Amygdala (tissue), 56 donors: ENCODE results near the gene FUT6.
A peak's percentile ranks its signal among the peaks of the same experiment; 100 is the strongest.

Experiments used
- DNase-seq, 56 donors: peaks; one replicate each; lab custom pipeline; 2025; lab: John Stamatoyannopoulos, UW

The FUT6 gene

DNA sequence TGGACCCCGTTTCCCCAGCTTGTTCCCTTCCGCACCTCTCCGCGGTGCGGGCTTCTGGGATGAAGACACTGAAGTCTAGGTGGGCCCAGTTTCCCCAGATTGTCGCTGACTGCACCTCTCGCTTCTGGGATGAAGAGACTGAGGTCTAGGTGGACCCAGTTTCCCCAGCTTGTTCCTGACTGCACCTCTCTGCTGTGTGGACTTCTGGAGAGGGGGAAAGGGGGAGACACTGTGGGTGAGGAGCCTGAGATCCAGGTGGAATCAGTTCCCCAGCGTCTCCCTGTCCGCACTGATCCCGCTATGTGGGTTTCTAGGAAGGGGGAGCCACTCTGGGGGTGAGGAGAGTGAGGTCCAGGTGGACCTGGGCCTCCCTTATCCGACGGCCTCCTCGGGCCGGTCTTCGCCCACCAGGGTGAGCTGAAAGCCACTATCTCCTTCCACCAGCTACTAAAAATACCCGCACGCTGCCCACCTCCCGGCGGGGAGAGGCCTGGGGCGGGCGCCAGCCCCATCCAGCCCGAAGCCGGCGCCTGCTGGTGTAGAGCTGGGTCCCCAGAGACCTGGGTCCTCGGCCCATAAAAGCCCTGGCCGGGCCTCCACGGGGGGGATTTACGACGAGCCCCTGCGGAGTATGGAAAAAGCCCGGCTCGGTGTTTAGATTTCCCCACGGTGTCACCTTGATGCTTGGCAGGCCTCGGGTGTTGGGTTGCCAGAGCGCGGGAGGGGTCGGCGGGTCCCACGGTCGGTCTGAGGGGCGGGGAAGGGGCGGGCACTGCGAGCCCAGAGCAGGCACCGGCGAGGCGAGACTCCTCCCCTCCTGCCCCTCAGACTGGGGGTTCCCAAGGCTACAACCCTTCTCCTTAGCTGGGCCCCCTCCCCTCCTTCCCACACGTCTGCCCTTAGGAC, 10.6 kb downstream of the FUT6 start:
- peak in 1 of 56 donors; percentile 24 for DNase-seq

DNA sequence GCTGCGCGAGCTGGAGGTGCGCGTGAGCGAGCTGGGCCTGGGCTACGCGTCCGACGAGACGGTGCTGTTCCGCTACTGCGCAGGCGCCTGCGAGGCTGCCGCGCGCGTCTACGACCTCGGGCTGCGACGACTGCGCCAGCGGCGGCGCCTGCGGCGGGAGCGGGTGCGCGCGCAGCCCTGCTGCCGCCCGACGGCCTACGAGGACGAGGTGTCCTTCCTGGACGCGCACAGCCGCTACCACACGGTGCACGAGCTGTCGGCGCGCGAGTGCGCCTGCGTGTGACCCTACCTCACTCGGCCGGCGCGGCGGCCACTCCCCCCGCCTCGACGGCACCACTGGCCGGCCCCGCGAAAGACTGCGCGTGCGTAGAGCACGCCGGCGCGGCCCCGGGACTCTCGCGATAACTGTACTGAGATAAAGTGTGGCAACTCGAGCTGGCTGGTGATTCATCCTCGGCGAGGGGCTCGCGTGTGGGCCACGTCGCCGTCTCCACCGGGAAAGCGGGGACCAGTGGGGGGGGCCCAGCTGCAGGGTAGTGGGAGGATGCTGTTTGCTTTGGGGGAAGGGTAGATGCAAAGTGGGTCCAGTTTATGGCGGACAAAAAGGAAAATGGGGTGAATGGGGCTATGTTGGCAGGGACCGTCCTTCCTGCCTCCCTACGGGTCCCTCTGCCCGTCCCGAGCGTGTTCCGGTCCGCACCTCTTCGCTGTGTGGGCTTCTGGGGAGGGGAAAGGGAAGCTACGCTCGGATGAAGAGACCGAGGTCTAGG, 11.4 kb downstream of the FUT6 start:
- DNase-seq = peak in 51 of 56 donors; percentile 3 to 86 (median 66)

DNA sequence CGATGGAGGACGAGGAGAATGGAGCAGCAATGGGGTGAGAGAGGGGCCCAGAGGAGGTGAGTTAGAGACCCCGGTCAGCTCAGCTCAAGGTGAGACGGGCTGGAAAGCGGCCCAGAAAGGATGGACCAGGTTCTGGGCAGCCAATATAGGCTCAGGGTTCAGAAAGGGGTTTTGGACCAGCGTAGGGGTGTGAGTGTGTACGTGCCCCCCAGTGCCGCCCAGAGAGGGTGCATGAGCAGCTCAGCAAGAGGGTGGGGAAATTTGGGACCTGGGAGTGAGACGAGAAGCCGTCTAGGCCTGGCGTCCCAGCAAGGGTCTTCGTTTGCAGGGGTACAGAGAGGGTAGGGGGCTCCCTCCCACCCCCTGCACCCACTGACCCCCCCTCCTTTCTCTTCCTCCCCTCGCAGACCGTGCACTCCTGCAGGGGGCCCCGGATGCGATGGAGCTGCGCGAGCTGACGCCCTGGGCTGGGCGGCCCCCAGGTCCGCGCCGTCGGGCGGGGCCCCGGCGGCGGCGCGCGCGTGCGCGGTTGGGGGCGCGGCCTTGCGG, 12.1 kb downstream of the FUT6 start:
- DNase-seq = no peak

DNA sequence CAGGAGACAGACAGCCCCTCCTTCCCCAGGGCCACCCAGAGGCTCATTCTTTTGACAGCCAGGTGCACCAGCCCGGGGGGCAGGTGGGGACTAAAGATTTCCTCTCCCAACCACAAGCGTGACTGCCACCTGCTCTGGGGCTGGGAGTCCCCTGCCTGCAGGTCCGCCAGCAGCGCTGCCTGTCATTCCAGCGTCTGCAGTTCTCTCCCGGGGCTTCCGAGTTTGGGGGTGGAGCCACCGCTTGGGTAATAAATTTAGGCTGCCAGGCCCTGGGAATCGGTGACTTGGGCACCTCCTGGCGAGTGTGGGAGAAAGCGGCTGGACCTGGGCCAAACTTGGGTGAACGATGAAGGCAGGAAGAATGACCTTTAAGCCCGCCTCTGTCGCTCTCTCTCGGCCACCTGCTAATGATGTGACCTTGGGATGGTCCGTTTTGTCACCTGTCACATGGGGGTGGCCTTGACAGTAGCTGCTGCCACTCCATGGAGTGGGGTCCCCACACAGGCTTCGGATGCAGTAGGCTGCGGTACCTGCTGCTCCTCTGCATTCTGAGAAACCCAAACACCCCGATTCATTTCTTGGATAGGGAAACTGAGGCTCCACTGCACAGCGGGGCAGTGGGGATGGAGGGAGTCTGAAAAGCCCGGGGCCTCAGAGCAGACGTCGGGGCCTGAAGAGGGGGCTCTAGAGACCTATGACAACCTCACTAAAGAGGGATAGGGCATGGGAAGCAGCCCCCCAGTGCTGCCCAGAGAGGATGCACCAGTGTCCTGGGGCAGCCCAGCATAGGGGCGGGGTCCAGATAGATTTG, 12.8 kb downstream of the FUT6 start:
- peak in 6 of 56 donors; percentile 1 to 27 (median 12) for DNase-seq

GRCh38 chr19:5825178-5825577, 14.3 kb downstream of the FUT6 start:
- peak in 11 of 56 donors; percentile 5 to 51 (median 14) for DNase-seq

DNA sequence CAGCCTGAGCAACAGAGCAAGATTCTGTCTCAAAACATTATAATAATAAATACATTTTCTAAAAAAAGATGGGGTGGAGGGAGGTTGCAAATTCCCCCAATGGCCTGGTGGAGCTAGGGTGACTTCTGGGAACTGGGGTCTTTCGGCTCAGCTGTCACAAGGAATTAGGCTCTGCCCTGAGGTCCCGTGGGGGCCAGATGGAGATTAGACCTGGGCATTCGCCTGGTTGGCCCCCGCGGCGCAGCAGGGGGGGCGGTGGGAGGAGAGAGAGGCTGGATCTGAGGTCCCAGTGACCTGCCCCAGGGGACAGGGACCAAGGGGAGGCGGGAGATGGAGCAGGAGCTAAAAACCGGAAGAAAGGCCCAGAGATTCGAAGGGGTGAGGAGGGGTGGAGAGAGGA, 14.8 kb downstream of the FUT6 start:
- DNase-seq = peak in 1 of 56 donors; percentile 9

GRCh38 chr19:5823579-5824281, 15.8 kb downstream of the FUT6 start:
- no peak for DNase-seq

DNA sequence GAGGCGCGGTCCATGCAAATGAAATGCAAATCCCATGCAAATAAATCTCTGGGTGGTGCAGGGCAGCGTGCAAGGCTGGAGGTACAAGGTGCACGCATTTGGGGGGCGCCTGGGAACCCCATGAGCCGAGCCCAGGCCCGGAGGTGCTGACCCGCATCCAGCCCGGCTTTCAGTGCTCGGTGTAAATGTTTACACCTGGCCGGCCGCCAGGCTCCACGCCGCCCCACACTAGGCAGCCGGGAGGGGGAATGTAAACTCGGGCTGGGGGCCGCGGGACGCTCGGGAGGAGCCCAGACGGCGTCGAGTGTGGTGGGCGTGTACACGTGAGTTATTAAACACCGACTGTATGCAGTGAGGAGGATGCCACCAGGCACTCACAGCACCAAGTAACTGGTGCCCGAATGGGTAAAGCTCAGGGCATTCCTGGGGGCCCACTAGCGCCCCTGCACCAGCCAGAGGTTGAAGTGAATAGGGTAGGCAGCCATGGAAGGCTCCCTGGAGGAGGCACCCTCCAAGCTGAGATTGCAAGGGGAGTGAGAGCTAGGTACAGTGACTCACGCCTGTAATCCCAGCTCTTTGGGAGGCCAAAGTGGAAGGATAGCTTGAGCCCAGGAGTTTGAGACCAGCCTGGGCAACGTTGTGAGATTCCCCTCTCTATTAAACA, 17.2 kb downstream of the FUT6 start:
- no peak for DNase-seq

GRCh38 chr19:5821521-5822180, 17.9 kb downstream of the FUT6 start:
- no peak for DNase-seq

DNA sequence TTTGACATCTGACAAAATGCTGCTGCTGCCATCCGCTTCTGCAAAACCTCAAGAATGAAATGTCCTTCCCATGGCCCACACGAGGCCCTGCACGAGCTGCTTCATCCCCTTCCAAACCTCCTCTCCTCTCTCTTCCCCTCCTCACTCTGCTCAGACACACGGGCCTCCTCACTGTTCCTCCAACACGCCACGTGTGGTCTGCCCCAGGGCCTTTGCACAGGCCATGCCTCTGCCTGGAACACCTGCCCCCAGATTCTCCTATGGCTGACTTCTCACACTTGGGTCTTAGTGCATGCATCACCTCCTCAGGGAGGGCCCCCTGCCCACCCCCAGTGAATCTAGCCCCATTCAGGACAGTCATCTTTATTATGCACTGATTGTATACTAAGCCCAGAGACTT, 18.7 kb downstream of the FUT6 start:
- DNase-seq = no peak

DNA sequence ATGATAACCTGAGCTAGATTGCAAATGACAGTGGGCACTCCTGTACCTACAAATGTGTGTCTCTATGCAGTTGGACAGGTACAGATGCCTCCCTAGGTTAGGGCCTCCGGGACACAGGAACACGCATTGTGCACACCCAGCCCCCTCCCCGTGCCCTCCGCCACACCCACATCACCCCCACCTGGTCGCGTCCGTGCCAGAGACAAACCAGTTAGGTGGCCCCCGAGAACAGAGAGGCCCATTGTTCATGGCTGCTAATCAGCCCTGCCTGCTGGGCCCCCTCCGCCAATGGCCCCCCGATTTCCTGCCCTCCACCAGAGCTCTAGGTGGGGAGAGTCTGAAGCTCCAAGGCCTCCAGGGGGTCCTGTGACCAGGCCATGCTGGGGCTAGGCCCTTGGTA, 20.9 kb downstream of the FUT6 start:
- no peak for DNase-seq

- DNase-seq = no peak
Observed at GRCh38 chr19:5817218-5817617, 22.3 kb downstream of the FUT6 start.

DNA sequence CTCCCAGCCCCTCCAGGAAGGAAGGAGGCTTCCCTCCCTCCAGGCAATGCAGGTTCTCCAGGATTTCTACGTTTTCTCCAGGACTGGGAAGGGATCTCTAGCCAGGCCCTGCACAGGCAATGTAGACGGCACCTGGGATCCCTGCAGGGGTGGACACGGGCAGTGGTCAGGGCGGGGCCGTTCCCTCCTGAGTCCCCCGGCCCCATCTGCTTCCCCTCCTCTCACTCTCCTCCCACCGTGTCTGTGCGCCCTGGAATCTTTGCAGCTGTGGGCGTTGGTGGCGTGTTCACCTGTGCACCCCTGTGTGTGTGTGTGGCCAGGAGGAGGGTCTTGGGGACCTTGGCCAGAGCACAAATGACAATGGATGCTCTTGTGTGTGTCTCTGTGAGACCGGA, 24.7 kb downstream of the FUT6 start:
- DNase-seq = no peak

DNA sequence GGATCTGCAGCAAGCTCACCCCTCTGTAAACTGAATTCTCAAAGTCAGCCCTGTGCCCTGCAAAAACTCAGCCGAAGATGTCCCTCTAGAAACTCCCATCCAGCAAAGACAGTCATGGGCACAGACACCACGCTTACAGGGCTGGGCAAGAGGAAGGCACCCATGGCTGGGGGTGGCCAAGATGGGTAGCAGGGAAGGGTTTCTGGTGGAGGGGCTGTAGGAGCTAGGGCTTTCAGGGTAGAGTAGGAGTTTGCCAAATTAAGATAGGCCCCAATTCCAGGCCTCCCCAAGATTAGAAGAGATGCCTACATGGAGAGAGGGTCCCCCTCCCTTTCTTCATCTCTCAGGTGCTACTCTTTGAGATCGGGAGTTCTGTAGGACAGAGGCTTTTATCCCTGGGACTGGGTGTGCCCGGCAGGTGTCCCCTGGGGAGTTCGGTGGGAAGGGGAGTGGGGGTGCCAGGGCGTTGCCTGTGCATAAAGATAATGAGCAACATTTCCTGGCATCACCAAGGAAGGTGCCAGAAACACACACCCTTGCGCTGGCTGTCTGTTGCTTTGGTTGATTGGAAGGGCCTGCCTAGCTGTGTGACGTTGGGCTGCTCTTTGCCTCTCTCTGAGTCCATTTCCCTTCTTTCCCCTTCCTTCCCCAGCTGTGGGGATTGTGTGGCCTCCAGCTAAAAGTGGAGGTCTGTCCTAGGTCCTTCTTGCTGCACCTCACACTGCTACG, 25.2 kb downstream of the FUT6 start:
- DNase-seq = no peak

GRCh38 chr19:5811117-5811516, 28.4 kb downstream of the FUT6 start:
- no peak for DNase-seq

DNA sequence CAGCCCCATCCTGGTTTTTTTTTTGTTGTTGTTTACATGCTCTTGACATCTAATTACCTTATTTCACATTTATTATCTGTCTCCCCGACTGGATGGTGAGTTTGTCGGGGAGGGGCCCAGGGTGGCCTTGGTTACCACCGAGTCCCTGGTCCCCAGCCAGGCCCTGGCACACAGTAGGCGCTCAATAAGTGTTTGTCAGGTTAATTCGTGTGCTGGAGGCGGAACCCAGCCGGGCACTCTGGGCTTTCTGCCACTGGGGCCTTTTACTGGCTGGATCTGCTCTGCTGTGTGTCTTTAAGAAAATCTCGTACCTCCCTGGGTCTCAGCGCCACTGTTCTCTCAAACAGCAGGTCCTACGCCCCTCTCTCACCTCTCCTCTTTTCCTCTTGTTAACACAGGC, 30.0 kb downstream of the FUT6 start:
- no peak for DNase-seq

DNA sequence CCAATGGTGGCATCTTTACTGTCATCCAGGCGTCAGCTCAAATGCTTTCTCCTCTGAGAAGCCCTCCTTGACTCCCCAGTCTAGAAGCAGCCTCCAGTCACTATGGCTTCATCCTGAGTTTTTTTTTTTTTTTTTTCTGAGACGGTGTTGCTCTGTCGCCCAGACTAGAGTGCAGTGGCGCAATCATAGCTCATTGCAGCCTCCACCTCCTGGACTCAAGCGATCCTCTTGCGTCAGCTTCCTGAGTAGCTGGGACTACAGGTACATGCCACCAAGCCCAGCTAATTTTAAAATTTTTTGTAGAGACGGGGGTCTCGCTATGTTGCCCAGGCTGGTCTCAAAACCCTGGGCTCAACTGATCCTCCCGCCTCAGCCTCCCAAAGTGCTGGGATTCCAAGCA, 30.4 kb downstream of the FUT6 start:
- DNase-seq = no peak
